Stimulated activated CD8-positive, alpha-beta memory T cell treated with anti-CD3 and anti-CD28 coated beads, Interleukin-15, amount 100 ng/mL, for 24 hours (primary cell): Measurements from ENCODE around the gene AHI1.

Experiments
- DNase-seq: peaks from one replicate; pipeline ENCODE4 v3.0.0-alpha.2; 2020; ENCODE audit warnings: low read depth

AHI1 gene

GRCh38 chr6:135328136-135328535 is 169.4 kb downstream of the AHI1 start:
- no peak for DNase-seq

- DNase-seq: no peak
Measured at GRCh38 chr6:135325624-135326424, 171.7 kb downstream of the AHI1 start.

- no peak for DNase-seq
Measured at GRCh38 chr6:135324531-135324930, 173.0 kb downstream of the AHI1 start.

GRCh38 chr6:135323979-135324378 is 173.6 kb downstream of the AHI1 start:
- no peak for DNase-seq

- no peak for DNase-seq
Measured at GRCh38 chr6:135323202-135323668, 174.3 kb downstream of the AHI1 start.

GRCh38 chr6:135322427-135323201 is 174.9 kb downstream of the AHI1 start:
- DNase-seq: no peak

GRCh38 chr6:135320721-135321621 is 176.6 kb downstream of the AHI1 start:
- DNase-seq: no peak

- DNase-seq: no peak
Measured at GRCh38 chr6:135319819-135320218, 177.7 kb downstream of the AHI1 start.

- DNase-seq: no peak
Measured at GRCh38 chr6:135318738-135319469, 178.6 kb downstream of the AHI1 start.

- no peak for DNase-seq
Measured at GRCh38 chr6:135314543-135314942, 183.0 kb downstream of the AHI1 start.

- DNase-seq: no peak
Measured at GRCh38 chr6:135311446-135312200, 185.9 kb downstream of the AHI1 start.

GRCh38 chr6:135310291-135310690 is 187.2 kb downstream of the AHI1 start:
- no peak for DNase-seq

GRCh38 chr6:135306740-135307420 is 190.7 kb downstream of the AHI1 start:
- DNase-seq: no peak

GRCh38 chr6:135306166-135306565 is 191.4 kb downstream of the AHI1 start:
- DNase-seq: no peak

- DNase-seq: no peak
Measured at GRCh38 chr6:135305684-135306083, 191.9 kb downstream of the AHI1 start.

- DNase-seq: no peak
Measured at GRCh38 chr6:135304883-135305282, 192.7 kb downstream of the AHI1 start.

GRCh38 chr6:135301304-135301703 is 196.2 kb downstream of the AHI1 start:
- DNase-seq: no peak

- no peak for DNase-seq
Measured at GRCh38 chr6:135300576-135300975, 197.0 kb downstream of the AHI1 start.

- no peak for DNase-seq
Measured at GRCh38 chr6:135299256-135299655, 198.3 kb downstream of the AHI1 start.

- no peak for DNase-seq
Measured at GRCh38 chr6:135298455-135298854, 199.1 kb downstream of the AHI1 start.
